Skin epidermis (tissue), 12 donors: ENCODE data around the gene MACROD2.
"Not testable (repeated sequence)": the region's sequence is repeated elsewhere in the genome, so short reads cannot be mapped to it uniquely, and the experiment has no call there.

Source experiments
- H3K27ac ChIP-seq, 21 experiments: fragments of 200-600 bp; sonication (generic) in 11 of 21; one replicate each; pipeline ENCODE4 v1.5.0; 2020; ENCODE audit warnings: mild to moderate bottlenecking in 3 of 21, inconsistent platforms in 2 of 21, moderate library complexity in 2 of 21
- H3K4me3 ChIP-seq, 7 experiments: fragments of 200-600 bp; sonication (generic) in 2 of 7; one replicate each; pipeline ENCODE4 v1.5.0; 2020; ENCODE audit warnings: inconsistent platforms in 2 of 7, mild to moderate bottlenecking in 2 of 7, moderate library complexity in 1 of 7

MACROD2 gene

GRCh38 chr20:14897608-14898007 is 902.3 kb downstream of the MACROD2 start:
- Histone ChIP-seq H3K4me3 (no peak overlapping the region), H3K27ac (no peak overlapping the region)

DNA sequence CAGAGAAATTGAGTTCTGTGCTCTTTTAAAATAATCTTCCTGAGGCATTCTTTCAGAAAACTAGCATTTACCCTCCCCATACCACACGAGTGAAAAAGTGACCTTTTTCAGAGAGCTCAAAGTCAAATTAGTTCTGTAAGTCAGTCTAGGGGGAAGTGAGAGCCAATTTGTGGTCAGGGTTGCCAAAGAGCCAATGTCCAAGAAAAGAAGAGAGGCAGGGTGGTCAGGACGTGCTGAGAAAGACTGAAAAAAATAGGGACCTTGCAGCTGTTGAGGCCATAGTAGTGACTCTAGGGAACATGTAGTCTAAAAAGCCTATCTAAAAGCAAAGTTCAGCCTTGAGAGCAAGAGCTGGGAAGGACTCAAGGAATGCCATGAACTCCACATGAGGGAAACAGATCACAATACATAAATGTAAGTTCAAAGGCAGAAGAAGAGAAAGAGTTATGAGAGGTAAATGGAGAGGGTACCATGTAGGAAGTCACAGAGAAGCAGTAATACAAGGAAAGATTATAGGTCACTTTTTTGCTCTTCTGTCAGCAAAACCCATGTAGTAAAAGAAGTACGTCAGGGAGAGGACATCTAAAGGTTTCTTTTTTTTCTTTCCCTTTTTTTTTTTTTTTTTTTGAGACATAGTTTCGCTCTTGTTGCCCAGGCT is 907.2 kb downstream of the MACROD2 start:
- Histone ChIP-seq H3K4me3 (no peak overlapping the region), H3K27ac (no peak overlapping the region)

GRCh38 chr20:14906908-14907434 is 911.7 kb downstream of the MACROD2 start:
- Histone ChIP-seq H3K27ac (no peak overlapping the region), H3K4me3 (no peak overlapping the region)

- Histone ChIP-seq H3K4me3 (no peak overlapping the region), H3K27ac (no peak overlapping the region)
Observed at GRCh38 chr20:14910126-14910525, 914.8 kb downstream of the MACROD2 start.

DNA sequence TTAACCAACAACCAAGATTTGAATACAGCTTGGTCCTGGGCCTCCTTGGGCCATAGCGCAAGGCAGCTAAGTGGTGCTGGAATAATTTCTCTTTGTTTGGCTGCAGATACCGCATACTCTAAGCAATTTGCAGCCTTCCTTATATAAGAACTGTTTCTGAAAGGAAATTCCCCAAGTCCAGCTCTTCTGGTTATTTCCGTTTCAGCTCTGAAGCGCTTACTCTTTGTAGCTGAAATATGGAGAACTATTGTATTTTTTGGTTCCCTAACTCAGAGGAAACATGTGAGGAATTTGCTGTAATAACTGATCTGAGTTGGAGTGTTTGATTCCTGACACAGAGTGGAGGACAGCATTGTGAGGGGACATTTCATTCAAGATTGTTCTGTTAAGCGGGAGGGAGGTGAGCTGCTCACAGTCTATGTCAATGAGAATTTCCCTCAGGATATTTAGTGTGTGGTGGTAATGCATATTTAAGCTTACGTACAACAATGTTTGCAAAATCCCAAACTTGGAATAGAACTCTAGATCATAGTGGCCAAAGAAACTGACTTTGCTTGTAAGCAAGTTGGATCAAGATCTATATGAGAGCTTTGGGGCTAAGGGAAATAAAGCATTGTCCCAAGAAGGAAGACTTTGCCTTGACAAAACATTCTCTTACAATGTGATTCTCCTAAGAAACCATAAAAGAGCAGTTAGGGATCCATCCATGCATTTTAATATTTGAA is 918.7 kb downstream of the MACROD2 start:
- no peak overlapping the region for H3K4me3 ChIP-seq
- no peak overlapping the region for H3K27ac ChIP-seq

DNA sequence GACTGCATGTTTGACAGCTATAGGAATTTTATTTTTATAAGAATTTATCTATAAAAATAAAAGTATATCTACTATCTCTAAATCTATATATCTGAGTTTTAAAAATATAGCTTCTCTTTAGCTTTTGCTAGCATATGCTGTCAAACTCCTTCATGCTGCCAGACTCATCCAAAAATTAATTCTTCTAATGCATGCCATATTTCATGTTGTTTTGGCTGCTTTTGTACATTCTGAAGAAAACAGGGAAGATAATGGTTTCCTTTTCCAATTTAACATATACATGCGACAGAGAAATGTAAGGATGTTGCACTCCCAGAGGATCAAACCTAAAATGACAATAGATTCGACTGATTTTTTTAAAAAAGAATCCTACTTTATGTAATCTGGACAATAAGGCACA is 919.3 kb downstream of the MACROD2 start:
- H3K4me3 ChIP-seq, result no peak overlapping the region
- no peak overlapping the region for H3K27ac ChIP-seq

- no peak overlapping the region for H3K4me3 ChIP-seq
- no peak overlapping the region for H3K27ac ChIP-seq
Observed at GRCh38 chr20:14915356-14915755, 920.0 kb downstream of the MACROD2 start.

DNA sequence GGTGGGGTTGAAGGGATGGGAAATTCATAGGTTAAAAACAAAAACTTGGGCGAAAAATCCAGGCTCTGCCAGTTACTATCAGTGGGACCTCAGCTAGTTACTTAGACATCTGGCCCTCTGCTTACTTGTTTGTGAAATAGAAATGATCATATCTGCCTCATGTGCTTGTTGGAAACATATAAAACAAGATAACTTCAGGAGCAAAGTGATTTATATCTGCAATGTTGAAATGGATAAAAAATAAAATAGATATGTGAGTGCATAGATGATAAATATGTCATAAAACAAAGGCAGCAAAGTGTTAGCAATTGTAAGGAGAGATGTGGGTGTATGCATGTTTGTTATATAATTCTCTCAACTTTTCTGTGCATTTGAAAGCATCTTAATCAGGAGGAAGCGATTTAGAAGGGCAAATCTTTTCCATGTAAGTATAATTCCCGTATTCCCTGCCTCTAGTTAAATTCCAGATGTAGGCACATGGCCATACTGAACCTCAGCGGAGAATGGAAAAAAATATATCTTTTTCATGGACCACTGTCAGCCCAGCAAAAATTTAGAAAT is 921.1 kb downstream of the MACROD2 start:
- Histone ChIP-seq H3K4me3 (no peak overlapping the region), H3K27ac (no peak overlapping the region)

- Histone ChIP-seq H3K27ac (no peak overlapping the region), H3K4me3 (no peak overlapping the region)
Observed at GRCh38 chr20:14918281-14918680, 923.0 kb downstream of the MACROD2 start.

DNA sequence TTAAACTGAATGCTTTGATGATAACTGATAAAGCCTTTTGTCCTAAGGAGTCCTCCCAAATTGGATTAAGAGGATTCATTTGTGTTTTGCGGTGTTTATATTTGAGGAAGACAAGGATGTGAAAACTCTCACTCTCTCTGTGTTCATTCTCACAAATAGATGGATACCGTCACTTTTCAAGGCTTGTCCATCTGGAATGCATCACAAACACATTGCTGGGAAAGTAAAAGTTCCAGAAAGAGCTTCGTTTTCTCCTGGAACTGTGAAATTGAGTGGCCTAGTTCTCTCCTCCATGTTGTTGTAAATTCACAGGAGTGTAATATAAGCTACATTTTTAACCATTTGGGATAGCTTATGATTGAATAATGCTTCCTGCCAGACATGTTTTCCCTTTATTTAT is 923.7 kb downstream of the MACROD2 start:
- H3K4me3 ChIP-seq, result no peak overlapping the region
- peak overlapping the region in 1 of 21 experiments; percentile 52 for H3K27ac ChIP-seq

- Histone ChIP-seq H3K4me3 (peak overlapping the region in 1 of 7 experiments; percentile 9), H3K27ac (peak overlapping the region in 4 of 21 experiments; percentile 25 to 52 (median 38))
Observed at GRCh38 chr20:14919501-14920081, 924.3 kb downstream of the MACROD2 start.

- no peak overlapping the region for H3K27ac ChIP-seq
- no peak overlapping the region for H3K4me3 ChIP-seq
Observed at GRCh38 chr20:14921513-14921912, 926.2 kb downstream of the MACROD2 start.

- H3K27ac ChIP-seq, result no peak overlapping the region
- no peak overlapping the region for H3K4me3 ChIP-seq
Observed at GRCh38 chr20:14922503-14923267, 927.4 kb downstream of the MACROD2 start.

DNA sequence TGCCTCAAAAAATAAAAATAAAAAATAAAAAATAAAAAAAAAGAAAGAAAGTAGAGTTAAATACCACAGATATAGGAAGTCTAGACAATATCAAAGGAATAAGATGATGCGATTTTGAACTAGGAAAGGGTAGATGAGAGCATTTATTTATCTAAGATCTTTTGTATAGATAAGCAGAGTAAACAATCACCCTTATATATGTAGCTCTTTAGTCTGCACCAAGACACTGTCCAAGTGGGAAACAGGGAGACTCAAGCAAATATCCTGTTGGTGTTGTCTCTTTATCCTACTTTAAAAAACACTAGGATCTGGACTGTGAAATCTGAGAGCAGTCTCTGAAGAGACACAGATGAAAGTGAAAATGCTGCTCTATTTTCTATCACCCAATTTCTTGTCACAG is 929.1 kb downstream of the MACROD2 start:
- H3K4me3 ChIP-seq, result no peak overlapping the region
- H3K27ac ChIP-seq, result no peak overlapping the region

GRCh38 chr20:14925300-14925699 is 930.0 kb downstream of the MACROD2 start:
- no peak overlapping the region for H3K27ac ChIP-seq
- no peak overlapping the region for H3K4me3 ChIP-seq

DNA sequence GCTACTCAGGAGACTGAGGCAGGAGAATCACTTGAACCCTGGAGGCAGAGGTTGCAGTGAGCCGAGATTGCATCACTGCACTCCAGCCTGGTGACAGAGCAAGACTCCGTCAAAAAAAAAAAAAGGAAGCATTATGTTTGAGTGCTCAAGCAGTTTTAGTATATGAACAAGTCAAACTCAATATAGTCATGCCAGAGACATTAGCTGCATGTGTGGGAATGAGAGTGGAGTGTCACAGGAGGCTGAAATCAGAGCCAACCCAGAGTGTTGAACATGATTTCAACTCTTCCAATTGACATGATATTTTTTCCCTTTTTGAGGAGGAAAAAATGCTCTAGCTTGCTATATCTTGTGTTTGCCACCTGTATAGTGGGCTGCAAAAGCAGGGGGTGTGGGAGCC is 931.1 kb downstream of the MACROD2 start:
- H3K4me3 ChIP-seq, H3K27ac ChIP-seq: not testable (repeated sequence)

- Histone ChIP-seq H3K27ac (no peak overlapping the region), H3K4me3 (no peak overlapping the region)
Observed at GRCh38 chr20:14928083-14928482, 932.8 kb downstream of the MACROD2 start.

DNA sequence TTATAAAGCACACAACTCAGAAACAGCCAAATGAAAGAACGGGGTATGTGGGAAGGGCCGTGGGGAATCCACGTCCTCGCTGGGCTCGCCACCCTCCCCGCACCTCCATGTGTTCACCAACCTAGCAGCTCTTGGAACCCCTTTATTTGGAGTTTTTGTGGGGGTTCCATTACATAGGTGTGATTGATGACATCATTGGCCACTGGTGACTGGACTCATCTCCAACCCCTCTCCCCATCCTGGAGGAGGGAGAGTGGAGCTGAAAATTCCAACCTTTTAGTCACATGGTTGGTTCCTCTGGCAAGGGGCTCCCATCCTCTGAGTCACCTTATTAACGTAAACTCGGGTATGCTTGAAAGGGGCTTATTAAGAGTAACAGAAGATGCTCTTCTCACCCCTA is 934.1 kb downstream of the MACROD2 start:
- Histone ChIP-seq H3K27ac (no peak overlapping the region), H3K4me3 (no peak overlapping the region)

DNA sequence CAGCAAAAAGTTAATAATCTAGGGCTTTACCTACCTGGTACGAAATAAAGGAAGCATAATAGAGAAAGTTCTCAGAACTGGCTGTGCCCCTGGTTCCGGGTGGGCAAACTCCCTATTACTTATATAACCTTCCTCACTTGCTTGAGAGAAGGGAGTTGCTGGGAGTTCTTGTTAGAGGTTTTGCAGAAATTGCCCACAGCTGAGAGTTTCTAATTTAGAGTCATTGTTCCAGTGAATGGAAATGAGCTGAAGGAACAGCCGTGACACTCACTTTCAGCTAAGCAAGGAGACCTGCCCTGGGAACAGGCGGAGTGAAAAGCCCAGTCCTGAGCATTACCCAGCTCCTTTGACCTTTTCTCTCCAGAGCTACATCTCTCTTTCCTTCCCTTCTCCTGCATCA is 936.7 kb downstream of the MACROD2 start:
- H3K27ac ChIP-seq, result no peak overlapping the region

GRCh38 chr20:14935285-14935684 is 940.0 kb downstream of the MACROD2 start:
- no peak overlapping the region for H3K27ac ChIP-seq
- H3K4me3 ChIP-seq, result no peak overlapping the region

More for the DNA sequence above, 936.7 kb downstream of the MACROD2 start:
- H3K4me3 ChIP-seq, result no peak overlapping the region
